Calu3 (cell line): ENCODE data around the gene LCK. TPM values are rescaled to one million over a fixed set of nuclear protein-coding genes. Genes with fewer than 3 reads are reported as not detected.

ENCODE experiments used
- BruUV-seq: library from RNA; stranded (reverse); fragments of 400-500 nt; replicated peaks from 2 replicates; lab custom pipeline; 2021; lab: Mats Ljungman, UMichigan
- CTCF ChIA-PET: fragments of 300-600 bp; sonication (Branson Sonifier 250); formaldehyde crosslinking; loops from one replicate; lab custom pipeline; 2022; ENCODE audit warnings: antibody characterized with exemption; lab: Charles Lee
- DNase-seq: peaks from one replicate; pipeline ENCODE4 v3.0.0; 2022
- H3K27ac Mint-ChIP-seq: one replicate; pipeline ENCODE4 v1.8.0; 2022; ENCODE audit warnings: mixed read lengths; ENCODE audit not compliant: unreplicated experiment
- H3K27me3 Mint-ChIP-seq: one replicate; pipeline ENCODE4 v1.8.0; 2022; ENCODE audit warnings: mixed read lengths; ENCODE audit not compliant: unreplicated experiment
- H3K36me3 Mint-ChIP-seq: one replicate; pipeline ENCODE4 v1.8.0; 2022; ENCODE audit warnings: mild to moderate bottlenecking, moderate library complexity, mixed read lengths; ENCODE audit not compliant: insufficient read depth, unreplicated experiment
- H3K4me1 Mint-ChIP-seq: one replicate; pipeline ENCODE4 v1.8.0; 2022; ENCODE audit warnings: mild to moderate bottlenecking, low read depth, mixed read lengths; ENCODE audit not compliant: unreplicated experiment
- H3K4me3 Mint-ChIP-seq: one replicate; pipeline ENCODE4 v1.8.0; 2022; ENCODE audit warnings: mild to moderate bottlenecking, low read depth, moderate library complexity, mixed read lengths; ENCODE audit not compliant: unreplicated experiment
- H3K9me3 Mint-ChIP-seq: one replicate; pipeline ENCODE4 v1.8.0; 2022; ENCODE audit warnings: low read depth, mixed read lengths; ENCODE audit not compliant: unreplicated experiment
- intact Hi-C: fragments of 100-400 bp; cut with micrococcal nuclease; formaldehyde crosslinking; loops from one replicate; pipeline ENCODE4 v1.10.0; 2022; ENCODE audit not compliant: unreplicated experiment
- total RNA-seq: library from RNA; stranded (reverse); gene quantifications from 2 replicates; pipeline ENCODE4 v1.2.3, GENCODE V29; 2022
- TF ChIP-seq, protein P1 (sequence below): fragments of 200-600 bp; IDR thresholded peaks from one replicate; pipeline ENCODE4 v1.8.0; 2022; ENCODE audit warnings: antibody characterized with exemption; ENCODE audit not compliant: unreplicated experiment

Gene LCK
- total RNA-seq, 1 experiment from 2014 or later = 0.66 TPM

DNA sequence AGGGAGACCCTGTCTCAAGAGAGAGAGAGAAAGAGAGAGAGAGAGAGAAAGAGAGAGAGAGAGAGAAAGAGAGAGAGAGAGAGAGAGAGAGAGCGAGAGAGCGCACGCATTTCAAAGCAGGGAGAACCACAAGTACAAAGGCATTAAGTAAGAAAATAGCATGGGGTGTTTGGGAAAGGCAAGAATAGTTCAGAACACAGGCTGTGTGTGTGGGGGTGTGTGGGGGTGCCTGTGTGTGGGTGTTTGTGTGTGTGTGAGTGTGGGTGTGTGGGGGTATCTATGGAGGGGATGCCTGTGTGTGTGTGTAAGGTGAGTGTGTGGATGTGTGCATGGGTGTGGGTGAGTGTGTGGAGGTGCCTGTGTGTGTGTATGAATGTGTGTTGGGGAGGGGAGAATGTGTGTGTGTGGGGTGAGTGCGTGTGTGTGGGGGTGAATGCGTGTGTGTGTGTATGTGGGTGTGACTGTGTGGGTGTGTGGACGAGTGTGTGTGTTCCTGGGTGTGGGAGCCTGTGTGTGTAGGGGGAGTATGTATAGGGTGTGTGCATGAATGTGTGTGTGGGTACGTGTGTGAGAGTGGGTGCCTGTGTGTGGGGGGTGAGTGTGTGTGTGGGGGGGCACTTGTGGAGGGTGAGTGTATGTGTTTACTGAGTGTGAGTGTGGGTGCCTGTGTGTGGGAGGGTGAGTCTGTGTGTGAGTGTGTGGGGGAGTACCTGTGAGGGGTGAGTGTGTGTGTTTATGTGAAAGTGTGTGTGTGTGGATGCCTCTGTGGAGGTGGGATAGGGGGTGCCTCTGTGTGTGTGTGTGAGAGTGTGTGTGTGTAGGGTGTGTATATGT lies 21.7 kb downstream of the LCK start:
- intact Hi-C loops = no loop called here
- Mint-ChIP-seq H3K9me3 (no peaks in the 10 kb centered on the region), H3K4me3 (peak overlapping the region; percentile 32), H3K27ac (no peak overlapping the region), H3K4me1 (peaks cover 20% of the 10 kb centered on the region), H3K27me3 (peaks cover 29% of the 10 kb centered on the region), H3K36me3 (peaks cover 5% of the 10 kb centered on the region)
- DNase-seq = no peak
- CTCF ChIA-PET = interaction anchor here (0.7 to 0.8 kb wide), 2 partner anchors 242 to 613 kb away, joined by 5 to 8 read pairs; no protein-coding TSS in a partner anchor
- BruUV-seq = no TSS peak
- TF ChIP-seq, protein P1, sequence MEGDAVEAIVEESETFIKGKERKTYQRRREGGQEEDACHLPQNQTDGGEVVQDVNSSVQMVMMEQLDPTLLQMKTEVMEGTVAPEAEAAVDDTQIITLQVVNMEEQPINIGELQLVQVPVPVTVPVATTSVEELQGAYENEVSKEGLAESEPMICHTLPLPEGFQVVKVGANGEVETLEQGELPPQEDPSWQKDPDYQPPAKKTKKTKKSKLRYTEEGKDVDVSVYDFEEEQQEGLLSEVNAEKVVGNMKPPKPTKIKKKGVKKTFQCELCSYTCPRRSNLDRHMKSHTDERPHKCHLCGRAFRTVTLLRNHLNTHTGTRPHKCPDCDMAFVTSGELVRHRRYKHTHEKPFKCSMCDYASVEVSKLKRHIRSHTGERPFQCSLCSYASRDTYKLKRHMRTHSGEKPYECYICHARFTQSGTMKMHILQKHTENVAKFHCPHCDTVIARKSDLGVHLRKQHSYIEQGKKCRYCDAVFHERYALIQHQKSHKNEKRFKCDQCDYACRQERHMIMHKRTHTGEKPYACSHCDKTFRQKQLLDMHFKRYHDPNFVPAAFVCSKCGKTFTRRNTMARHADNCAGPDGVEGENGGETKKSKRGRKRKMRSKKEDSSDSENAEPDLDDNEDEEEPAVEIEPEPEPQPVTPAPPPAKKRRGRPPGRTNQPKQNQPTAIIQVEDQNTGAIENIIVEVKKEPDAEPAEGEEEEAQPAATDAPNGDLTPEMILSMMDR = no peak

DNA sequence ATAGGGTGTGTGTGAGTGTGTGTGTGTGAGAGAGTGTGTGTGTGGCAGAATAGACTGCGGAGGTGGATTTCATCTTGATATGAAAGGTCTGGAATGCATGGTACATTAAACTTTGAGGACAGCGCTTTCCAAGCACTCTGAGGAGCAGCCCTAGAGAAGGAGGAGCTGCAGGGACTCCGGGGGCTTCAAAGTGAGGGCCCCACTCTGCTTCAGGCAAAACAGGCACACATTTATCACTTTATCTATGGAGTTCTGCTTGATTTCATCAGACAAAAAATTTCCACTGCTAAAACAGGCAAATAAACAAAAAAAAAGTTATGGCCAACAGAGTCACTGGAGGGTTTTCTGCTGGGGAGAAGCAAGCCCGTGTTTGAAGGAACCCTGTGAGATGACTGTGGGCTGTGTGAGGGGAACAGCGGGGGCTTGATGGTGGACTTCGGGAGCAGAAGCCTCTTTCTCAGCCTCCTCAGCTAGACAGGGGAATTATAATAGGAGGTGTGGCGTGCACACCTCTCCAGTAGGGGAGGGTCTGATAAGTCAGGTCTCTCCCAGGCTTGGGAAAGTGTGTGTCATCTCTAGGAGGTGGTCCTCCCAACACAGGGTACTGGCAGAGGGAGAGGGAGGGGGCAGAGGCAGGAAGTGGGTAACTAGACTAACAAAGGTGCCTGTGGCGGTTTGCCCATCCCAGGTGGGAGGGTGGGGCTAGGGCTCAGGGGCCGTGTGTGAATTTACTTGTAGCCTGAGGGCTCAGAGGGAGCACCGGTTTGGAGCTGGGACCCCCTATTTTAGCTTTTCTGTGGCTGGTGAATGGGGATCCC lies 22.5 kb downstream of the LCK start:
- Mint-ChIP-seq H3K27ac (peak overlapping the region; percentile 84), H3K36me3 (peaks cover 5% of the 10 kb centered on the region), H3K4me1 (peaks cover 20% of the 10 kb centered on the region), H3K27me3 (peaks cover 33% of the 10 kb centered on the region), H3K9me3 (no peaks in the 10 kb centered on the region), H3K4me3 (peak overlapping the region; percentile 32)
- intact Hi-C loops = no loop called here
- no TSS peak for BruUV-seq
- TF ChIP-seq, protein P1 = no peak
- CTCF ChIA-PET = interaction anchor here (0.8 kb wide), 1 partner anchor 9 kb away, joined by 5 read pairs; no protein-coding TSS in a partner anchor
- DNase-seq = peak; percentile 70

DNA sequence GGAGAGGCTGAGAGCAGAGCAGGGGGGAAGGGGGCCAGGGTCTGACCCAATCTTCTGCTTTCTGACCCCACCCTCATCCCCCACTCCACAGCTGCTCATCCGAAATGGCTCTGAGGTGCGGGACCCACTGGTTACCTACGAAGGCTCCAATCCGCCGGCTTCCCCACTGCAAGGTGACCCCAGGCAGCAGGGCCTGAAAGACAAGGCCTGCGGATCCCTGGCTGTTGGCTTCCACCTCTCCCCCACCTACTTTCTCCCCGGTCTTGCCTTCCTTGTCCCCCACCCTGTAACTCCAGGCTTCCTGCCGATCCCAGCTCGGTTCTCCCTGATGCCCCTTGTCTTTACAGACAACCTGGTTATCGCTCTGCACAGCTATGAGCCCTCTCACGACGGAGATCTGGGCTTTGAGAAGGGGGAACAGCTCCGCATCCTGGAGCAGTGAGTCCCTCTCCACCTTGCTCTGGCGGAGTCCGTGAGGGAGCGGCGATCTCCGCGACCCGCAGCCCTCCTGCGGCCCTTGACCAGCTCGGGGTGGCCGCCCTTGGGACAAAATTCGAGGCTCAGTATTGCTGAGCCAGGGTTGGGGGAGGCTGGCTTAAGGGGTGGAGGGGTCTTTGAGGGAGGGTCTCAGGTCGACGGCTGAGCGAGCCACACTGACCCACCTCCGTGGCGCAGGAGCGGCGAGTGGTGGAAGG lies 23.7 kb downstream of the LCK start:
- no TSS peak for BruUV-seq
- TF ChIP-seq, protein P1 = no peak

DNA sequence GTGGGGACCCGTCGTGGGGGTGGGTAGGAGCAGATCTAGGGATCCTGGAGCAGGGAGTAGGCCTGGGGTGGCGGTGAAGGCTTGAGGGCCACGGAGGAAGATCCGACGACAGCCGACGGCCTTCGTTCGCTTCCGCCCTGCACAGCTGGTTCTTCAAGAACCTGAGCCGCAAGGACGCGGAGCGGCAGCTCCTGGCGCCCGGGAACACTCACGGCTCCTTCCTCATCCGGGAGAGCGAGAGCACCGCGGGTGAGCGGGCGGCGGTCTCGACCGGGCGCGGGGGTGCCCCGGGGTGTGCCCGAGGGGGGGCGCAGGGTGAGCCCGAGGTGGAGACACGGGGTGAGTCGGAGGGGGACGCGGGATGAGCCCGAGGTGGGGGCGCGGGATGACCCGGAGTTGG lies 24.4 kb downstream of the LCK start:
- Mint-ChIP-seq H3K36me3 (peaks cover 5% of the 10 kb centered on the region), H3K4me3 (no peak overlapping the region), H3K4me1 (peaks cover 20% of the 10 kb centered on the region), H3K27me3 (peaks cover 39% of the 10 kb centered on the region), H3K9me3 (no peaks in the 10 kb centered on the region), H3K27ac (no peak overlapping the region)
- CTCF ChIA-PET = no interaction called here
- no peak for DNase-seq
- intact Hi-C loops = no loop called here
- no TSS peak for BruUV-seq
- TF ChIP-seq, protein P1 = no peak

More for the DNA sequence above, 23.7 kb downstream of the LCK start:
- H3K4me3 Mint-ChIP-seq = no peak overlapping the region
- H3K27ac Mint-ChIP-seq = peak overlapping the region; percentile 84
- CTCF ChIA-PET = interaction anchor here (0.8 kb wide), 1 partner anchor 10 kb away, joined by 5 read pairs; no protein-coding TSS in a partner anchor
- peaks cover 5% of the 10 kb centered on the region for H3K36me3 Mint-ChIP-seq
- intact Hi-C loops = no loop called here
- peaks cover 39% of the 10 kb centered on the region for H3K27me3 Mint-ChIP-seq
- no peaks in the 10 kb centered on the region for H3K9me3 Mint-ChIP-seq
- peaks cover 20% of the 10 kb centered on the region for H3K4me1 Mint-ChIP-seq
- no peak for DNase-seq
